Measurements from ENCODE around the gene FTCD. TPM values are rescaled to one million over a fixed set of nuclear protein-coding genes. Genes with fewer than 3 reads are reported as not detected.

Gene FTCD
- total RNA-seq, 1 donor from 2014 or later = 0.85 TPM

GRCh38 chr21:46160657-46160906 lies 5.2 kb upstream of the FTCD start:
- no peaks in the 10 kb centered on the region for H3K9me3 ChIP-seq
- no peak overlapping the region for H3K27ac ChIP-seq
- peak in 1 of 2 donors; percentile 37 for DNase-seq (ENCODE audit: low spot score in 2 of 2)
- H3K36me3 ChIP-seq = peaks cover 0 to 5% of the 10 kb centered on the region in 2 donors
- no peaks in the 10 kb centered on the region for H3K27me3 ChIP-seq
- intact Hi-C loops (cut with DNase I) = no loop called here
- no peak overlapping the region for H3K4me3 ChIP-seq
- TF ChIP-seq CTCF (IDR thresholded peaks at IDR 0.05) = no peak
- no peaks in the 10 kb centered on the region for H3K4me1 ChIP-seq

- peak in 1 of 2 donors; percentile 48 for DNase-seq (ENCODE audit: low spot score in 2 of 2)
- Histone ChIP-seq H3K9me3 (no peaks in the 10 kb centered on the region), H3K27ac (no peak overlapping the region), H3K36me3 (peaks cover 0 to 5% of the 10 kb centered on the region in 2 donors), H3K27me3 (no peaks in the 10 kb centered on the region), H3K4me1 (no peaks in the 10 kb centered on the region), H3K4me3 (no peak overlapping the region)
- intact Hi-C loops (cut with DNase I) = no loop called here
- no peak for TF ChIP-seq CTCF (IDR thresholded peaks at IDR 0.05)
Observed at GRCh38 chr21:46159841-46160656, 4.7 kb upstream of the FTCD start.

- DNase-seq (ENCODE audit: low spot score in 2 of 2) = peak in 1 of 2 donors; percentile 58
Observed at GRCh38 chr21:46159390-46159789, 4.0 kb upstream of the FTCD start.

GRCh38 chr21:46158666-46159300 lies 3.4 kb upstream of the FTCD start:
- H3K4me1 ChIP-seq = no peaks in the 10 kb centered on the region
- no peaks in the 10 kb centered on the region for H3K9me3 ChIP-seq
- no peak for TF ChIP-seq CTCF (IDR thresholded peaks at IDR 0.05)
- no peak overlapping the region for H3K4me3 ChIP-seq
- intact Hi-C loops (cut with DNase I) = no loop called here
- peak in 1 of 2 donors; percentile 50 for DNase-seq (ENCODE audit: low spot score in 2 of 2)
- no peaks in the 10 kb centered on the region for H3K27me3 ChIP-seq
- H3K36me3 ChIP-seq = peaks cover 0 to 5% of the 10 kb centered on the region in 2 donors
- no peak overlapping the region for H3K27ac ChIP-seq

More at GRCh38 chr21:46159390-46159789, 4.0 kb upstream of the FTCD start:
- TF ChIP-seq CTCF (IDR thresholded peaks at IDR 0.05) = no peak
- Histone ChIP-seq H3K4me1 (no peaks in the 10 kb centered on the region), H3K27ac (no peak overlapping the region), H3K27me3 (no peaks in the 10 kb centered on the region), H3K4me3 (no peak overlapping the region), H3K9me3 (no peaks in the 10 kb centered on the region), H3K36me3 (peaks cover 0 to 5% of the 10 kb centered on the region in 2 donors)
- intact Hi-C loops (cut with DNase I) = no loop called here

GRCh38 chr21:46157987-46158451 lies 2.6 kb upstream of the FTCD start:
- DNase-seq (ENCODE audit: low spot score in 2 of 2) = no peak
- no peak for TF ChIP-seq CTCF (IDR thresholded peaks at IDR 0.05)
- H3K9me3 ChIP-seq = no peaks in the 10 kb centered on the region
- peaks cover 0 to 2% of the 10 kb centered on the region in 2 donors for H3K4me1 ChIP-seq
- intact Hi-C loops (cut with DNase I) = no loop called here
- no peak overlapping the region for H3K27ac ChIP-seq
- H3K36me3 ChIP-seq = peaks cover 0 to 5% of the 10 kb centered on the region in 2 donors
- no peak overlapping the region for H3K4me3 ChIP-seq
- no peaks in the 10 kb centered on the region for H3K27me3 ChIP-seq
